Measurements from ENCODE around the gene BUD23.

GRCh38 chr7:73642834-73643233 lies 40.6 kb upstream of the BUD23 start:
- TF ChIP-seq POLR2AphosphoS5 (IDR thresholded peaks at IDR 0.05) = no peak
- no peak for TF ChIP-seq CTCF (IDR thresholded peaks at IDR 0.05)
- TF ChIP-seq POLR2A (IDR thresholded peaks at IDR 0.05) = no peak
- no peak for TF ChIP-seq EP300 (IDR thresholded peaks at IDR 0.05)

All from upper lobe of left lung (tissue), 4 donors.